Coronary artery (tissue), 2 donors: ENCODE results near the gene TPPP.

ENCODE experiments used
- DNase-seq: peaks from one replicate; pipeline ENCODE4 v3.0.0-alpha.2; 2017; ENCODE audit warnings: low spot score
- H3K27ac ChIP-seq, 2 donors: fragments of 200-600 bp; sonication (generic); one replicate each; pipeline ENCODE4 v1.5.1; 2016 to 2019
- H3K4me3 ChIP-seq: fragments of 200-600 bp; sonication (generic); 2 replicates; pipeline ENCODE4 v1.5.1; 2016; ENCODE audit warnings: mild to moderate bottlenecking, moderate library complexity
- TF ChIP-seq, protein P1 (sequence below): fragments of 200-600 bp; sonication (generic); IDR thresholded peaks from one replicate; pipeline ENCODE4 v1.5.1; 2019; ENCODE audit warnings: antibody characterized with exemption

TPPP gene

DNA sequence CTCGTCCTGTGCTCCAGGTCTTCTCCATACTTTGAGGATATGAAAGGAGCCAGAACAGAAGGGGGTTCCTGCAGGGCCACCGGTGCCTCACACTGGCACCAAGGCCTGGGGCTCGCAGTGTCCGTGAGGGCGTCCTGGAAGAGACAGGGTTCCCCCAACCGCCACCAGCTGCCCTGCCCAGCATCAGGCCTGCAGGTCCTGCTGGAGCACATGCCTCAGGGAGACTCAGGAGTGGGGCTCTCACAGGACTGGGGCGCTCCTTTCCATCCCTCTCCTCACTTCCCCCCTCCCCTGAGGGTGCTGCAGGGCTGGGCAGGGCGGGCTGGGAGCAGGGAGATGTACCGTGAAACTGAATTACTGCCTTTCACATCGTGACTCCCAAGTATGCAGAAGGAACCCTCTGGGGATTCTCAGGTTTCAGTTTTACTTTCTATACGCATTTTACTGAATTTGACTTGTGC, 49.3 kb downstream of the TPPP start:
- no peak for DNase-seq
- Histone ChIP-seq H3K27ac (no peak overlapping the region), H3K4me3 (no peak overlapping the region)
- TF ChIP-seq, protein P1, sequence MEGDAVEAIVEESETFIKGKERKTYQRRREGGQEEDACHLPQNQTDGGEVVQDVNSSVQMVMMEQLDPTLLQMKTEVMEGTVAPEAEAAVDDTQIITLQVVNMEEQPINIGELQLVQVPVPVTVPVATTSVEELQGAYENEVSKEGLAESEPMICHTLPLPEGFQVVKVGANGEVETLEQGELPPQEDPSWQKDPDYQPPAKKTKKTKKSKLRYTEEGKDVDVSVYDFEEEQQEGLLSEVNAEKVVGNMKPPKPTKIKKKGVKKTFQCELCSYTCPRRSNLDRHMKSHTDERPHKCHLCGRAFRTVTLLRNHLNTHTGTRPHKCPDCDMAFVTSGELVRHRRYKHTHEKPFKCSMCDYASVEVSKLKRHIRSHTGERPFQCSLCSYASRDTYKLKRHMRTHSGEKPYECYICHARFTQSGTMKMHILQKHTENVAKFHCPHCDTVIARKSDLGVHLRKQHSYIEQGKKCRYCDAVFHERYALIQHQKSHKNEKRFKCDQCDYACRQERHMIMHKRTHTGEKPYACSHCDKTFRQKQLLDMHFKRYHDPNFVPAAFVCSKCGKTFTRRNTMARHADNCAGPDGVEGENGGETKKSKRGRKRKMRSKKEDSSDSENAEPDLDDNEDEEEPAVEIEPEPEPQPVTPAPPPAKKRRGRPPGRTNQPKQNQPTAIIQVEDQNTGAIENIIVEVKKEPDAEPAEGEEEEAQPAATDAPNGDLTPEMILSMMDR: no peak

DNA sequence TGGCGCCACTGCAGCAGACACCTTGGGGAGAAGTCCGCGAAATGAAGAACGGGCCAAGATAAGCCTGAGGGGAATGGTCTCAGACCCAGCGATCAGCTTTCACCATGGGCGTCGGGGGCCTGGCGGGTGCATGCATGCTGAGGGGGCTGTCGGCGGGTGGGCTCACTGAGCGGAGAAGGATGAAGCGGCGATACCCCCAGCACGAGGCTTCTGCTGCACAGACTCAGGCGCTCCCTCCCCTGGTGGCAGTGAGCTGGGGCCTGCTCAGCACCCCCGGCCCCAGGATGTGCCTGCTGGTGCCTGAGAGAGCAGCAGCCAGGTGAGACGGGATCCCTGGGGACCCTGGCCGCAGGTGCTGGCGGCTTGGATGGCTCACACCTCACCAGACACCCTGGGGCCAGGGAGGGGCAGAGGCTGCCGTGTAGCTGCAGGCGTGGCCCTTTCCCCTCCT, 49.8 kb downstream of the TPPP start:
- no peak overlapping the region for H3K27ac ChIP-seq
- H3K4me3 ChIP-seq: no peak overlapping the region
- TF ChIP-seq, protein P1: no peak
- no peak for DNase-seq

DNA sequence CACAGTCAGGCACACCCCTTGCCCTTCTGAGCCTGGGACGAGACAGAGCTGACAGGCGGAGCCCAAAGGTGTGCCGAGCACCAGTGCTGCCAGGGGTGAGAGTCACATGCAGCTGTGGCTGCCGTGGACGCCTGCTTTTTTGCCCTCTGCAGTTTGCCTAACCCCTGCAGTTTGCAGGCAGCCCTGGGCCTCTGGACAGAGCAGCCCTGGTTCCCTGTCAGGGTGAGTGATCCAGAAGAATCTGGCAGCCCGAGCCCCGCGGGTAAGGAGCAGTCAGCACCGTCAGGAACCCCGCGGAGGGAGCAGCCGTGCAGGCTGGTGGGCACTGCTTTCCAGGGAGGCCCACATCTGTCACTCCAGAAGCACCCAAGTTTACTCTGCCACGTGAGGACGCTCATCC, 50.7 kb downstream of the TPPP start:
- no peak for DNase-seq
- TF ChIP-seq, protein P1: no peak
- Histone ChIP-seq H3K27ac (no peak overlapping the region), H3K4me3 (no peak overlapping the region)

DNA sequence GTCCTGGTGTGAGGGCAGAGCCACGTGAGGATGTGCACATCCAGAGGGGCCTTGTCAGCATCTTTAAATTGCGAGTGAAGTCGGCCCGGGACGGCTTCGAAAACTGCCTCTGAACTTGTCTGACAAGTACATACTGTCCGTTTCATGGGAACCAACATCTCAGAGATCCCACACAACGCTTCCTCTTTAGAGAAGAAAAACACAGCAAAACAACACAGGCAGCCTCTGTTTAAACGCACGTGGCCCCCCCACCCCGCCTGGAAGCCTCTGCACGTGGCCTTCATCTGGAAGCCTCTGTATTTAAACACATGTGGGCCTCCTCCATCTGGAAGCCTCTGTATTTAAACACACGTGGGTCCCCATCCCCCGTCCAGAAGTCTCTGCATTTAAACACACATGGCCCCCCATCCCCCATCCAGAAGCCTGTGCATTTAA, 51.8 kb downstream of the TPPP start:
- no peak for DNase-seq
- TF ChIP-seq, protein P1: no peak
- Histone ChIP-seq H3K4me3 (no peak overlapping the region), H3K27ac (no peak overlapping the region)

DNA sequence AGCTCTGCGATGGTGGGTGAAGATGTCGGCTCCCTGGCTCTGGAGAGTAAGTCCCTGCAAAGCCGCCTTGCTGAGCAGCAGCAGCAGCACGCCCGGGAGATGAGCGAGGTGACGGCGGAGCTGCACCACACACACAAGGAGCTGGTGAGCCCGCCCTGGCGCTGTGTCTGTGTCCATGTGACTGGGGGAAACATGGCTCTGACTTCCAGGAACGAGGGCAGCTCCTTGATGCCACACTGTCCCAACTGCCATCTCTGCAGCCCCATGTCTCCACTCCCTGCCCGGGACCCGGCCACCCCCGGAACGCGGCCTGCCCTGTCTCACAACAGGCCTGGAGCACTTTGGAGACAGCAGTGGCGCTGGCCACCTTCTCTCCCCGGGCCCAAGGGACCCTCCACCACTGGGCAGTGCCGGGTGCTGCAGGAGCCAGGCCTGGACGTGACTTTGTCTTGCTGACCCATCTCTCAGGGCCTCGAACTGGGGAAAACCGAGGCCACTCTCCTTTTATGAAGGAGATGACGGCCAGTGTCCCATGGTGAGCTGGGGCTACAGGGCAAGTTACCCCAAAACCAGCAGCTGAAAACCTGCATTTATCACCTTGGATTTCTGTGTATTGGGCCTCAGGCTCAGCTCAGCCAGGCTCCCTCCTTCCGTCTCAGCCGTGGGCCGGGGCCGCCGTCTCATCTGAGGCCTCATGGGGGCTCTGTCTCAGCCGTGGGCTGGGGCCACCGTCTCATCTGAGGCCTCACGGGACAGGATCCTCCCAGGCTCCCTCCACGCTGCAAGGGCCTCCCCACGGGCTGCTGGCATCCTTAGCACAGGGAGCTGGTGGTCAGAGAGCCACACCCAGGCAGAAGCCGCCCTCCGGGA, 52.5 kb downstream of the TPPP start:
- Histone ChIP-seq H3K27ac (no peak overlapping the region), H3K4me3 (no peak overlapping the region)
- no peak for DNase-seq
- TF ChIP-seq, protein P1: no peak

DNA sequence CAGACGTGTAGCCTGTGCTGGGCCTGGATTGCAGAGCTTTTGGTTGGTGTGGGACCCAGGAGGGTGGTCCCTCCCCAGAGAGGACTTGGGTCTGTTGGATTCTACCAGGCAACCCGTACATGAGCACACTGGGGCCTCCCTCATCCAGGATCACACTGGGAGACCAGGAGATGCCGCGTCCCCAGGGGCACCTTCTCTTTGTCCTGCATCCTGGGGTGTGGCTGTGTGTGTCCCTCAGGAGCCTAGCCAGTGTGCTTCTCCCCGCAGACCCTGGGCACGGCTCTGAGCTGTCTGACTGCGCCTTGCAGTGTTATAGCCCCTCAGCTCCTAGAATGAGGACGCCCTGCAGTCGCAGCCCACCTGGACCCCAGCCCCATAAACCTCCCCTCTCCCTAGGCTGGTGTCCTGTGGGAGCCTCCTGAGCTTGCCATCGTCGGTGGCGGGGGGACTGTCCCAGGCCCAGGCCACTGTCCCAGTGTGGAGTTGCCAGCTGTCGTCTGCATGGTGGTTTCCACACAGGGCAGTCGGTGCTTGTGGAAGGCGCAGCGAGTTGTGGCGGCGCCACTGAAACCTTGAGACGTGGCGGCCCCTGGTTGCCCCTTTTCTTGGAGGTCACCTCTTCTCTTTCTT, 53.5 kb downstream of the TPPP start:
- no peak overlapping the region for H3K4me3 ChIP-seq
- H3K27ac ChIP-seq: no peak overlapping the region
- DNase-seq: no peak
- TF ChIP-seq, protein P1: no peak

DNA sequence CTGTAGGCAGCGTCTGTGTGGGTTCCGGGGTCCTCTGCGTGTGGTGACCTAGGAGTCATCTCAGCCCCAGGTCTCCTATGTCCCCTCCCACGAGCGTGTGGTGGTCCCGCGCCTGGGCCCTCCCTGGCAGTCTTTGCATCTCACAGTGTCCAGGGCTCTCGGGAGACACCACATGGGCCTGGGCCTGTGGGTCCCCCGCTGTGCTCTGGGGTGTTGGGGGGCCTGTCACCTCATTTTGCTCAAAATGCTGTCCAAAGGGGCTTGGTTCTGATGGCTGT, 54.0 kb downstream of the TPPP start:
- TF ChIP-seq, protein P1: no peak
- DNase-seq: no peak
- H3K27ac ChIP-seq: no peak overlapping the region

More for the DNA sequence above, 54.0 kb downstream of the TPPP start:
- no peak overlapping the region for H3K4me3 ChIP-seq
